ENCODE results near the gene KLC1.

GRCh38 chr14:103724116-103724515 is 95.1 kb downstream of the KLC1 start:
- TF ChIP-seq POLR2A (IDR thresholded peaks at IDR 0.05), result no peak
- TF ChIP-seq CTCF (IDR thresholded peaks at IDR 0.05), result no peak
